Mammary epithelial cell (primary cell): ENCODE results near the gene OR52N5.

Experiments used
- CTCF ChIP-seq, 2 donors: IDR thresholded peaks in 1 of 2; conservative IDR thresholded peaks in 1 of 2; 2 replicates each; pipeline ENCODE4 v1.5.1; 2011 to 2012; ENCODE audit warnings: inconsistent platforms in 2 of 2, low read length in 2 of 2, mild to moderate bottlenecking in 2 of 2, control low read depth in 1 of 2, low read depth in 1 of 2; ENCODE audit not compliant: insufficient read depth in 1 of 2; ENCODE audit errors: extremely low read depth in 1 of 2
- EZH2 ChIP-seq: IDR thresholded peaks from 2 replicates; pipeline ENCODE4 v1.6.1; 2012; ENCODE audit warnings: low read length, inconsistent platforms, borderline replicate concordance

GRCh38 chr11:5753943-5754342 is 29.2 kb downstream of the OR52N5 start, which contains the start of gene OR52N4:
- no peak for TF ChIP-seq CTCF (conservative IDR thresholded peaks at IDR 0.05 in 1 of 2, IDR thresholded peaks at IDR 0.05 in 1 of 2; ENCODE audit: extremely low read depth in 1 of 2, insufficient read depth in 1 of 2, low read depth in 1 of 2, low read length in 2 of 2)
- TF ChIP-seq EZH2, result no peak
